ENCODE results near the gene C2orf76. TPM values are rescaled to one million over a fixed set of nuclear protein-coding genes. Genes with fewer than 3 reads are reported as not detected.

The C2orf76 gene
- total and polyA plus RNA-seq, 2 of the 4 experiments (the other 2 are of a cell fraction), result 10.6 to 12.6 TPM

- H2BK120ac ChIP-seq (ENCODE audit: low read depth, low read length), result no peak overlapping the region
- H3K4ac ChIP-seq (ENCODE audit: low read depth, low read length), result no peak overlapping the region
- H4K91ac ChIP-seq (ENCODE audit: insufficient read depth, low read depth, low read length), result no peak overlapping the region
- ChIA-PET CTCF (no interaction called here), POLR2A (ENCODE audit: unreplicated experiment) (no interaction called here)
- dilution Hi-C loops (cut with HindIII; ENCODE audit: low sequenced_read_pairs, unreplicated experiment) (no loop called here), intact Hi-C loops (cut with micrococcal nuclease) (no loop called here), in situ Hi-C loops (cut with MboI; ENCODE audit: low sequenced_read_pairs) (no loop called here)
- no peak overlapping the region for H2BK20ac ChIP-seq (ENCODE audit: low read depth, low read length)
- H3K56ac ChIP-seq (ENCODE audit: extremely low read depth, insufficient read depth, low read length), result no peak overlapping the region
- H3K9me3 ChIP-seq (ENCODE audit: control insufficient read depth, insufficient read depth, low read length), result no peaks in the 10 kb centered on the region
- H3K27ac ChIP-seq (ENCODE audit: insufficient read depth, low read length), result no peak overlapping the region
- no TSS peak for BruUV-seq (replicated peaks)
- H3K23ac ChIP-seq (ENCODE audit: low read depth, low read length), result no peak overlapping the region
- TF ChIP-seq ELK1 (IDR thresholded peaks at IDR 0.05; ENCODE audit: borderline replicate concordance, low read depth, low read length) (no peak), BHLHE40 (IDR thresholded peaks at IDR 0.05; ENCODE audit: low read depth, low read length) (no peak), NFE2L2 (IDR thresholded peaks at IDR 0.05; ENCODE audit: low read depth, low read length) (no peak), RCOR1 (IDR thresholded peaks at IDR 0.05; ENCODE audit: insufficient replicate concordance, low read length) (no peak), FOS (IDR thresholded peaks at IDR 0.05; ENCODE audit: low read depth, low read length) (no peak), MXI1 (IDR thresholded peaks at IDR 0.05; ENCODE audit: borderline replicate concordance, low read depth, low read length) (no peak), RAD21 (IDR thresholded peaks at IDR 0.05; ENCODE audit: low read length) (no peak), USF2 (IDR thresholded peaks at IDR 0.05; ENCODE audit: low read depth, low read length) (no peak), CHD1 (IDR thresholded peaks at IDR 0.05; ENCODE audit: low read depth, low read length) (no peak), CEBPB (IDR thresholded peaks at IDR 0.05; ENCODE audit: low read depth, low read length) (no peak), RFX5 (IDR thresholded peaks at IDR 0.05; ENCODE audit: low read depth, low read length) (no peak), CTCF (conservative IDR thresholded peaks at IDR 0.05; ENCODE audit: low read depth, low read length) (no peak), MAZ (IDR thresholded peaks at IDR 0.05; ENCODE audit: borderline replicate concordance, low read depth, low read length) (no peak), MAFK (IDR thresholded peaks at IDR 0.05; ENCODE audit: low read depth, low read length) (no peak), POLR2A (IDR thresholded peaks at IDR 0.05; ENCODE audit: low read depth, low read length) (no peak), SMC3 (IDR thresholded peaks at IDR 0.05; ENCODE audit: low read depth, low read length) (no peak)
- no peak overlapping the region for H3K9ac ChIP-seq (ENCODE audit: low read depth, low read length)
- no peak overlapping the region for H3K14ac ChIP-seq (replicated peaks; ENCODE audit: low read depth, low read length)
- no peak overlapping the region for H3K4me3 ChIP-seq (ENCODE audit: insufficient read depth, low read depth, low read length)
- no peak overlapping the region for H4K5ac ChIP-seq (ENCODE audit: low read depth, low read length)
- no peak overlapping the region for H4K8ac ChIP-seq (ENCODE audit: low read depth in 2 of 2, low read length in 2 of 2)
- WGBS, 2 experiments (ENCODE audit: extremely low coverage in 2 of 2, insufficient read length in 1 of 2), result 100% methylated on average over 1 of the region's 5 CpGs; no CpG with 5 or more reads in 1 of the 2 experiments
- DNase-seq (no peak), ATAC-seq (ENCODE audit: low read depth) (no peak)
- no peaks in the 10 kb centered on the region for H3K4me1 ChIP-seq (ENCODE audit: control insufficient read depth, insufficient read depth, low read length)
- no peak overlapping the region for H2AK5ac ChIP-seq (ENCODE audit: low read depth, low read length)
- no peak overlapping the region for H3K18ac ChIP-seq (ENCODE audit: low read depth, low read length)
- no peak overlapping the region for H2AK9ac ChIP-seq (replicated peaks; ENCODE audit: low read depth, low read length, poor library complexity)
- no peak overlapping the region for H2BK15ac ChIP-seq (ENCODE audit: low read depth, low read length)
- no peak overlapping the region for H2BK5ac ChIP-seq (ENCODE audit: low read depth, low read length, poor library complexity, severe bottlenecking)
- no peaks in the 10 kb centered on the region; the same call in 1 of the 2 replicates for H3K27me3 ChIP-seq (ENCODE audit: control insufficient read depth, insufficient read depth, low read length)
- no peak overlapping the region for H2AFZ ChIP-seq (replicated peaks; ENCODE audit: low read length, poor library complexity)
- no peaks in the 10 kb centered on the region for H4K20me1 ChIP-seq (ENCODE audit: insufficient read depth, low read length)
- H3K79me1 ChIP-seq (ENCODE audit: low read depth in 1 of 2, low read length in 2 of 2), result no peaks in the 10 kb centered on the region
- peaks cover 17% of the 10 kb centered on the region for H3K36me3 ChIP-seq (ENCODE audit: control insufficient read depth, insufficient read depth, low read length)
- no peaks in the 10 kb centered on the region for H3K9me1 ChIP-seq (ENCODE audit: insufficient read depth, low read length)
- H3K4me2 ChIP-seq (ENCODE audit: low read depth, low read length), result no peak overlapping the region
Observed at GRCh38 chr2:119376810-119377209, 10.2 kb upstream of the C2orf76 start.
